Measurements from ENCODE around the gene PRKG2. TPM values are rescaled to one million over a fixed set of nuclear protein-coding genes. Genes with fewer than 3 reads are reported as not detected.

The PRKG2 gene
- total and polyA plus RNA-seq, 2 of the 13 experiments (the other 11 are each of a cell fraction or from before 2014, with no cell fraction given): 0.04 TPM

- H3K27ac ChIP-seq (ENCODE audit: extremely low read length, insufficient read depth, low read length): no peak overlapping the region
- TF ChIP-seq ZNF703 (CRISPR knock-in tag; IDR thresholded peaks at IDR 0.05; ENCODE audit: borderline replicate concordance) (no peak), MXI1 (IDR thresholded peaks at IDR 0.05; ENCODE audit: borderline replicate concordance, low read depth, low read length) (no peak), ZNF691 (CRISPR knock-in tag; IDR thresholded peaks at IDR 0.05; ENCODE audit: borderline replicate concordance, low read depth) (no peak)
- CTCF ChIA-PET (ENCODE audit: low intra/inter-chr PET ratio, low total read pairs): no interaction called here
These were observed 3.2 kb upstream of the PRKG2 start for GRCh38 chr4:81218206-81218605.

GRCh38 chr4:81217779-81218178 is 2.8 kb upstream of the PRKG2 start:
- Histone ChIP-seq H3K9ac (ENCODE audit: insufficient read depth, low read depth, low read length) (no peak overlapping the region), H3K36me3 (replicated peaks in 1 of 2; ENCODE audit: control insufficient read depth in 1 of 2, insufficient read depth in 2 of 2, low read length in 2 of 2) (no peaks in the 10 kb centered on the region), H3K79me2 (ENCODE audit: insufficient read depth, low read length) (no peaks in the 10 kb centered on the region), H3K4me2 (ENCODE audit: low read depth, low read length) (no peak overlapping the region), H3K27ac (ENCODE audit: extremely low read length, insufficient read depth, low read length) (no peak overlapping the region), H4K20me1 (ENCODE audit: insufficient read depth, low read length) (no peaks in the 10 kb centered on the region), H3K4me3 (replicated peaks in 1 of 3; ENCODE audit: insufficient read depth in 1 of 3, low read depth in 2 of 3, low read length in 3 of 3) (no peak overlapping the region), H3K9me3 (ENCODE audit: low read length) (no peaks in the 10 kb centered on the region), H2AFZ (ENCODE audit: low read length) (no peak overlapping the region), H3K27me3 (ENCODE audit: control insufficient read depth in 1 of 2, insufficient read depth in 2 of 2, low read length in 2 of 2) (peaks cover 0 to 11% of the 10 kb centered on the region in 2 experiments; a peak in 2 of 5 replicates), H3K4me1 (ENCODE audit: insufficient read depth, low read length) (no peaks in the 10 kb centered on the region)
- FAIRE-seq (no peak), DNase-seq (ENCODE audit: low spot score) (no peak), ATAC-seq (no peak)
- 0% methylated on average over 3 of the region's 3 CpGs for WGBS (ENCODE audit: low lambda C conversion rate)
- CTCF ChIA-PET (ENCODE audit: low intra/inter-chr PET ratio, low total read pairs): no interaction called here
- in situ Hi-C loops (cut with HindIII; ENCODE audit: extremely low pct_ligation_motif_present, low pct_unique_long_range_greater_than_20kb): no loop called here
- TF ChIP-seq MYPOP (CRISPR knock-in tag; IDR thresholded peaks at IDR 0.05): no peak
- no peak for TF ChIP-seq MTF2 (CRISPR knock-in tag; IDR thresholded peaks at IDR 0.05; ENCODE audit: borderline replicate concordance)
- BruUV-seq (replicated peaks): no TSS peak
- intact Hi-C loops (cut with micrococcal nuclease; ENCODE audit: unreplicated experiment): no loop called here
- POLR2A ChIA-PET: no interaction called here

More at GRCh38 chr4:81218206-81218605, 3.2 kb upstream of the PRKG2 start:
- no peaks in the 10 kb centered on the region for H3K4me1 ChIP-seq (ENCODE audit: insufficient read depth, low read length)
- H3K9ac ChIP-seq (ENCODE audit: insufficient read depth, low read depth, low read length): no peak overlapping the region
- no peaks in the 10 kb centered on the region for H3K9me3 ChIP-seq (ENCODE audit: low read length)
- DNase-seq (ENCODE audit: low spot score) (no peak), ATAC-seq (no peak), FAIRE-seq (no peak)
- H2AFZ ChIP-seq (ENCODE audit: low read length): no peak overlapping the region
- H3K4me3 ChIP-seq (replicated peaks in 1 of 3; ENCODE audit: insufficient read depth in 1 of 3, low read depth in 2 of 3, low read length in 3 of 3): no peak overlapping the region
- 3% methylated on average over 1 of the region's 1 CpG for WGBS (ENCODE audit: low lambda C conversion rate)
- POLR2A ChIA-PET: no interaction called here
- no peaks in the 10 kb centered on the region for H4K20me1 ChIP-seq (ENCODE audit: insufficient read depth, low read length)
- H3K4me2 ChIP-seq (ENCODE audit: low read depth, low read length): no peak overlapping the region
- no peaks in the 10 kb centered on the region for H3K79me2 ChIP-seq (ENCODE audit: insufficient read depth, low read length)
- intact Hi-C loops (cut with micrococcal nuclease; ENCODE audit: unreplicated experiment): no loop called here
- BruUV-seq (replicated peaks): no TSS peak
- no peaks in the 10 kb centered on the region for H3K36me3 ChIP-seq (replicated peaks in 1 of 2; ENCODE audit: control insufficient read depth in 1 of 2, insufficient read depth in 2 of 2, low read length in 2 of 2)
- in situ Hi-C loops (cut with HindIII; ENCODE audit: extremely low pct_ligation_motif_present, low pct_unique_long_range_greater_than_20kb): no loop called here
- H3K27me3 ChIP-seq (ENCODE audit: control insufficient read depth in 1 of 2, insufficient read depth in 2 of 2, low read length in 2 of 2): peaks cover 0 to 11% of the 10 kb centered on the region in 2 experiments; a peak in 2 of 5 replicates
